HepG2 (cell line): ENCODE measurements around the gene COL27A1. TPM values are rescaled to one million over a fixed set of nuclear protein-coding genes. Genes with fewer than 3 reads are reported as not detected.

ENCODE experiments used
- AKNA ChIP-seq: sonication (generic); formaldehyde crosslinking; IDR thresholded peaks from 2 replicates; pipeline ENCODE4 v1.4.0; 2020; ENCODE audit warnings: missing genetic modification reagents, borderline replicate concordance
- BATF2 ChIP-seq: sonication (generic); formaldehyde crosslinking; IDR thresholded peaks from 2 replicates; pipeline ENCODE4 v1.8.0; 2022; ENCODE audit warnings: mild to moderate bottlenecking, missing genetic modification reagents, moderate library complexity
- CEBPG ChIP-seq: IDR thresholded peaks from 2 replicates; pipeline ENCODE4 v1.6.1; 2016
- E2F5 ChIP-seq: sonication (generic); formaldehyde crosslinking; conservative IDR thresholded peaks from 2 replicates; pipeline ENCODE4 v1.4.0; 2020; ENCODE audit warnings: missing genetic modification reagents
- GTF3A ChIP-seq: sonication (generic); formaldehyde crosslinking; conservative IDR thresholded peaks from 2 replicates; pipeline ENCODE4 v1.4.0; 2020; ENCODE audit warnings: mild to moderate bottlenecking, missing genetic modification reagents
- HES4 ChIP-seq: sonication (generic); formaldehyde crosslinking; IDR thresholded peaks from 2 replicates; pipeline ENCODE4 v1.9.0; 2021; ENCODE audit warnings: mild to moderate bottlenecking, missing genetic modification reagents, borderline replicate concordance
- KDM3A ChIP-seq: IDR thresholded peaks from 2 replicates; pipeline ENCODE4 v1.6.1; 2018; ENCODE audit warnings: low read depth, missing compliant biosample characterization
- NCOA5 ChIP-seq: sonication (generic); formaldehyde crosslinking; IDR thresholded peaks from 2 replicates; pipeline ENCODE4 v1.4.0; 2020; ENCODE audit warnings: missing genetic modification reagents
- POLR2G ChIP-seq: fragments of 200-400 bp; formaldehyde crosslinking; IDR thresholded peaks from 2 replicates; pipeline ENCODE4 v1.6.1; 2018; ENCODE audit warnings: mild to moderate bottlenecking, low read depth, low read length, moderate library complexity
- PRPF4 ChIP-seq: fragments of 200-400 bp; formaldehyde crosslinking; IDR thresholded peaks from 2 replicates; pipeline ENCODE4 v1.6.1; 2016; ENCODE audit warnings: low read length, low read depth; ENCODE audit not compliant: poor library complexity, severe bottlenecking
- RAD21 ChIP-seq: fragments of 450-650 bp; formaldehyde crosslinking; IDR thresholded peaks from 2 replicates; pipeline ENCODE4 v1.5.0; 2020; ENCODE audit warnings: mild to moderate bottlenecking
- SMAD1 ChIP-seq: sonication (generic); formaldehyde crosslinking; IDR thresholded peaks from 2 replicates; pipeline ENCODE4 v1.4.0; 2020; ENCODE audit warnings: missing genetic modification reagents, low read depth, mild to moderate bottlenecking, borderline replicate concordance
- SNRNP70 ChIP-seq: fragments of 200-400 bp; formaldehyde crosslinking; IDR thresholded peaks from 2 replicates; pipeline ENCODE4 v1.6.1; 2017; ENCODE audit warnings: mild to moderate bottlenecking, low read depth, low read length, moderate library complexity
- TCF12 ChIP-seq, 2 experiments: fragments of 450-650 bp in 1 of 2; sonication (generic) in 1 of 2; formaldehyde crosslinking in 1 of 2; IDR thresholded peaks; 2 replicates each; pipeline versions ENCODE4 v1.6.1 to v1.8.0; 2017 to 2022; ENCODE audit warnings: antibody characterized with exemption in 1 of 2, mild to moderate bottlenecking in 1 of 2, missing genetic modification reagents in 1 of 2, moderate library complexity in 1 of 2
- ZBTB38 ChIP-seq: sonication (generic); formaldehyde crosslinking; IDR thresholded peaks from 2 replicates; pipeline ENCODE4 v1.5.1; 2020; ENCODE audit warnings: mild to moderate bottlenecking, missing genetic modification reagents
- ZNF10 ChIP-seq: sonication (generic); formaldehyde crosslinking; IDR thresholded peaks from 2 replicates; pipeline ENCODE4 v1.4.0; 2020; ENCODE audit warnings: mild to moderate bottlenecking, low read depth, missing genetic modification reagents, borderline replicate concordance
- ZNF253 ChIP-seq: sonication (generic); formaldehyde crosslinking; IDR thresholded peaks from 2 replicates; pipeline ENCODE4 v1.8.0; 2022; ENCODE audit warnings: mild to moderate bottlenecking, missing genetic modification reagents, borderline replicate concordance
- ZNF615 ChIP-seq: sonication (generic); formaldehyde crosslinking; IDR thresholded peaks from 2 replicates; pipeline ENCODE4 v1.5.0; 2020; ENCODE audit warnings: mild to moderate bottlenecking, missing genetic modification reagents, borderline replicate concordance
- ZNF720 ChIP-seq: sonication (generic); formaldehyde crosslinking; IDR thresholded peaks from 2 replicates; pipeline ENCODE4 v1.4.0; 2020; ENCODE audit warnings: missing genetic modification reagents
- ZNF83 ChIP-seq: sonication (generic); formaldehyde crosslinking; IDR thresholded peaks from 2 replicates; pipeline ENCODE4 v1.4.0; 2020; ENCODE audit warnings: missing genetic modification reagents, mild to moderate bottlenecking, borderline replicate concordance
- ZNF883 ChIP-seq: sonication (generic); formaldehyde crosslinking; IDR thresholded peaks from 2 replicates; pipeline ENCODE4 v1.5.1; 2020; ENCODE audit warnings: mild to moderate bottlenecking, missing genetic modification reagents; ENCODE audit errors: not compliant biosample characterization
- ZSCAN30 ChIP-seq: sonication (generic); formaldehyde crosslinking; IDR thresholded peaks from 2 replicates; pipeline ENCODE4 v1.5.0; 2020; ENCODE audit warnings: mild to moderate bottlenecking, missing genetic modification reagents
- ZSCAN9 ChIP-seq: IDR thresholded peaks from 2 replicates; pipeline ENCODE4 v1.6.1; 2016; ENCODE audit warnings: borderline replicate concordance
- polyA plus RNA-seq, 8 experiments: library from polyadenylated mRNA; depleted of rRNA in 3 of 8; stranded (reverse) in 7 of 8; unstranded in 1 of 8; fragments of >200 nt; fragmentation: Illumina TruSeq in 4 of 8; extraction: Trizol in 4 of 8; gene quantifications; 2 replicates each; pipeline versions ENCODE4 v1.2.1 to v1.2.3, GENCODE V29; 2011 to 2016; ENCODE audit warnings: low read depth in 4 of 8, missing spikeins in 1 of 8, mixed read lengths in 1 of 8; ENCODE audit not compliant: insufficient read depth in 1 of 8
- total RNA-seq, 5 experiments: library from RNA; depleted of rRNA; stranded (reverse); fragments of >200 nt; fragmentation: Illumina TruSeq; extraction: Trizol; gene quantifications; 2 replicates each; pipeline ENCODE4 v1.2.3, GENCODE V29; 2016; ENCODE audit warnings: low read depth in 1 of 5

Gene COL27A1
- total and polyA plus RNA-seq, 2 of the 13 experiments (the other 11 are each of a cell fraction or from before 2014, with no cell fraction given), result 71.3 to 89.1 TPM

- TF ChIP-seq ZSCAN30 (CRISPR knock-in tag) (no peak), SNRNP70 (no peak), CEBPG (CRISPR knock-in tag) (peak; percentile 84), PRPF4 (no peak), ZNF83 (CRISPR knock-in tag) (no peak), ZSCAN9 (CRISPR knock-in tag) (no peak), ZBTB38 (CRISPR knock-in tag) (0 out of 2 replicates have a peak, but pooled peaks have one; percentile 11), KDM3A (CRISPR knock-in tag) (no peak), ZNF615 (no peak), SMAD1 (CRISPR knock-in tag) (no peak), BATF2 (CRISPR knock-in tag) (no peak), TCF12 (IDR thresholded peaks at IDR 0.05) (no peak), TCF12 (CRISPR knock-in tag; IDR thresholded peaks at IDR 0.05) (no peak), ZNF10 (no peak), HES4 (CRISPR knock-in tag) (no peak), ZNF253 (no peak), AKNA (CRISPR knock-in tag) (no peak), RAD21 (CRISPR knock-in tag) (no peak), ZNF883 (CRISPR knock-in tag) (no peak), NCOA5 (CRISPR knock-in tag) (no peak), E2F5 (no peak), ZNF720 (CRISPR knock-in tag) (no peak), POLR2G (no peak), GTF3A (CRISPR knock-in tag) (no peak)
These were observed 32.0 kb upstream of the COL27A1 start (continued) for GRCh38 chr9:114123031-114123977.
